ENCODE data around the gene MARK1. TPM values are rescaled to one million over a fixed set of nuclear protein-coding genes. Genes with fewer than 3 reads are reported as not detected.
A peak's percentile ranks its signal among the peaks of the same experiment; 100 is the strongest.
"Not testable (repeated sequence)": the region's sequence is repeated elsewhere in the genome, so short reads cannot be mapped to it uniquely, and the experiment has no call there.

The MARK1 gene
- total RNA-seq, 1 donor from 2014 or later = 6.3 TPM

DNA sequence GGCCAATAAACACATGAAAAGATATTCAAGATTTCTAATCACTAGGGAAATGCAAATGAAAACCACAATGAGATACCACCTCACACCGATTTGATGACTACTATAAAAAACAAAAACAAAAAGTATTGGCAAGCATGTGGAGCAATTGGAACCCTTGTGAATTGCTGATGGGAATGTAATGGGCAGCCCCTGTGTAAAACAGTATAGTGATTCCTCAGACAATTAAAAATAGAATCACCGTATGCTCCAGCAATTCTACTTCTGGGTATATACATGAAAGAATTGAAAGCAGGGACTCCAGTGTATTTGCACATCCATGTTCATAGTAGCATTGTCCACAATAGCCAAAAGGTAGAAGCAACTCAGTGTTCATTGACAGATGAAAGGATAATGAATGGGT lies 149.3 kb downstream of the MARK1 start:
- DNase-seq (ENCODE audit: low read depth) = no peak
- no peak for TF ChIP-seq CTCF (conservative IDR thresholded peaks at IDR 0.05; ENCODE audit: low read depth, low read length)

GRCh38 chr1:220680085-220680687 lies 152.2 kb downstream of the MARK1 start:
- peak; percentile 74 for TF ChIP-seq CTCF (conservative IDR thresholded peaks at IDR 0.05; ENCODE audit: low read depth, low read length)
- no peak overlapping the region for H3K4me3 ChIP-seq (ENCODE audit: low read depth, low read length)
- DNase-seq (ENCODE audit: low read depth) = no peak

More for the DNA sequence above, 149.3 kb downstream of the MARK1 start:
- no peak overlapping the region for H3K4me3 ChIP-seq (ENCODE audit: low read depth, low read length)

DNA sequence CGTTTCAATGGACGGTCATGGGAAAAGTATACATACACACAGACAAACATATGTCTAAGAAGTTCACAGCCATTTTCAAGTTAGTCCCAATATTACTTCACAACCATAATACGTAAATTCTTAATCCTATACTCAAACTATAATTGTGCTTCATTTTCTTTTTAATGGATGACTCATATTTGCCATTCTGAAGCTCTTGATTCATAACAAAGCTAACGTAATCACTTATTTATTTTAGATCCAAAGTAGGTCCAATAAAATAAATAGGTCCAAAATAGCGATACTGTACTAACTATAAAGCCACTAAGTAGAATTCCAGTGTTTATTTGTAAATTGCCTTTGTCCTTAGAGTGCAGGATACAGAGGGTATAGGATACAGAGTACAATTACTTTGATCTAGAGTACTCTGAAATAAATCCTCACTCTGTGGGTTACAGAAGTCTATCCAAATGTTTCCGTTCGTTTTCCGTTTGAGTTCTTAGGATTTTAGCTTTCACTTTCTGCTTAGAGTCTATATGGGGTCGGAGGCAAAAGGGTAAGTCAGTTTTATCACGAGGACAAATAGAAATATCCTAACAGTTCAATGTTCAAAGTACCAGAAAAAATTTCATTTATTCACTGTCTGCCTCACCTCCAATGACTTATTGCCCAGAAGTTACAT lies 153.4 kb downstream of the MARK1 start:
- H3K4me3 ChIP-seq (ENCODE audit: low read depth, low read length) = no peak overlapping the region

GRCh38 chr1:220682901-220683576 lies 155.1 kb downstream of the MARK1 start:
- DNase-seq (ENCODE audit: low read depth) = no peak
- TF ChIP-seq CTCF (conservative IDR thresholded peaks at IDR 0.05; ENCODE audit: low read depth, low read length) = no peak
- peak overlapping the region; percentile 5 for H3K4me3 ChIP-seq (ENCODE audit: low read depth, low read length)

More for the DNA sequence above, 153.4 kb downstream of the MARK1 start:
- DNase-seq (ENCODE audit: low read depth) = no peak
- TF ChIP-seq CTCF (conservative IDR thresholded peaks at IDR 0.05; ENCODE audit: low read depth, low read length) = no peak

GRCh38 chr1:220683716-220684115 lies 155.8 kb downstream of the MARK1 start:
- not testable (repeated sequence) for DNase-seq (ENCODE audit: low read depth); H3K4me3 ChIP-seq (ENCODE audit: low read depth, low read length)

DNA sequence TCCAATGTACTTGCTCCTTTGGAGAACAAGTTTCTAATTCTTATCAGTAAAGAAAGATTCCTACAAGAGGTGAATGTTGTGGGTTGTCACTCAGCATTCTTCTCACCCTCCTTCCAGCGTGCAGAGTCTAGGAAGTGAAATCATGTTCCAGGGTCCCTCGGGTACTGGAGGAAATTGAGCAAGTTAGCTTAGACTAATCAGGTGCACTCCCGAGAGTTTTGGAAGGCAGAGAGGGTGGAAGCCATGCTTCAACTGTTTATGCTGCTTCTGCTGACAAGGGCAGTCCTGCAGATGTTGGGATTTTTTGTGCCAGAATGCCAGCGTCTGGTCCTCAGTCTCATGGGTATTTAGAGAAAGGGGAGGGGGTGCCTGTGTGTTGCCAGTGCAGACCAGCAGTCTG lies 157.0 kb downstream of the MARK1 start:
- no peak for TF ChIP-seq CTCF (conservative IDR thresholded peaks at IDR 0.05; ENCODE audit: low read depth, low read length)
- no peak for DNase-seq (ENCODE audit: low read depth)
- no peak overlapping the region for H3K4me3 ChIP-seq (ENCODE audit: low read depth, low read length)

GRCh38 chr1:220685879-220686278 lies 157.9 kb downstream of the MARK1 start:
- DNase-seq (ENCODE audit: low read depth) = no peak
- TF ChIP-seq CTCF (conservative IDR thresholded peaks at IDR 0.05; ENCODE audit: low read depth, low read length) = peak; percentile 16
- H3K4me3 ChIP-seq (ENCODE audit: low read depth, low read length) = no peak overlapping the region
